ENCODE measurements around the gene VPS26B. TPM values are rescaled to one million over a fixed set of nuclear protein-coding genes. Genes with fewer than 3 reads are reported as not detected.
"Not testable (repeated sequence)": the region's sequence is repeated elsewhere in the genome, so short reads cannot be mapped to it uniquely, and the experiment has no call there.

VPS26B gene
- total RNA-seq, 1 experiment from 2014 or later: 29.3 TPM

- TF ChIP-seq, protein P1, sequence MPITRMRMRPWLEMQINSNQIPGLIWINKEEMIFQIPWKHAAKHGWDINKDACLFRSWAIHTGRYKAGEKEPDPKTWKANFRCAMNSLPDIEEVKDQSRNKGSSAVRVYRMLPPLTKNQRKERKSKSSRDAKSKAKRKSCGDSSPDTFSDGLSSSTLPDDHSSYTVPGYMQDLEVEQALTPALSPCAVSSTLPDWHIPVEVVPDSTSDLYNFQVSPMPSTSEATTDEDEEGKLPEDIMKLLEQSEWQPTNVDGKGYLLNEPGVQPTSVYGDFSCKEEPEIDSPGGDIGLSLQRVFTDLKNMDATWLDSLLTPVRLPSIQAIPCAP (CRISPR knock-in tag; IDR thresholded peaks at IDR 0.05): no peak
- TF ChIP-seq ZNF416 (CRISPR knock-in tag; IDR thresholded peaks at IDR 0.05): no peak
- no peak for TF ChIP-seq ZMAT4 (CRISPR knock-in tag; IDR thresholded peaks at IDR 0.05)
- TF ChIP-seq, protein P2, sequence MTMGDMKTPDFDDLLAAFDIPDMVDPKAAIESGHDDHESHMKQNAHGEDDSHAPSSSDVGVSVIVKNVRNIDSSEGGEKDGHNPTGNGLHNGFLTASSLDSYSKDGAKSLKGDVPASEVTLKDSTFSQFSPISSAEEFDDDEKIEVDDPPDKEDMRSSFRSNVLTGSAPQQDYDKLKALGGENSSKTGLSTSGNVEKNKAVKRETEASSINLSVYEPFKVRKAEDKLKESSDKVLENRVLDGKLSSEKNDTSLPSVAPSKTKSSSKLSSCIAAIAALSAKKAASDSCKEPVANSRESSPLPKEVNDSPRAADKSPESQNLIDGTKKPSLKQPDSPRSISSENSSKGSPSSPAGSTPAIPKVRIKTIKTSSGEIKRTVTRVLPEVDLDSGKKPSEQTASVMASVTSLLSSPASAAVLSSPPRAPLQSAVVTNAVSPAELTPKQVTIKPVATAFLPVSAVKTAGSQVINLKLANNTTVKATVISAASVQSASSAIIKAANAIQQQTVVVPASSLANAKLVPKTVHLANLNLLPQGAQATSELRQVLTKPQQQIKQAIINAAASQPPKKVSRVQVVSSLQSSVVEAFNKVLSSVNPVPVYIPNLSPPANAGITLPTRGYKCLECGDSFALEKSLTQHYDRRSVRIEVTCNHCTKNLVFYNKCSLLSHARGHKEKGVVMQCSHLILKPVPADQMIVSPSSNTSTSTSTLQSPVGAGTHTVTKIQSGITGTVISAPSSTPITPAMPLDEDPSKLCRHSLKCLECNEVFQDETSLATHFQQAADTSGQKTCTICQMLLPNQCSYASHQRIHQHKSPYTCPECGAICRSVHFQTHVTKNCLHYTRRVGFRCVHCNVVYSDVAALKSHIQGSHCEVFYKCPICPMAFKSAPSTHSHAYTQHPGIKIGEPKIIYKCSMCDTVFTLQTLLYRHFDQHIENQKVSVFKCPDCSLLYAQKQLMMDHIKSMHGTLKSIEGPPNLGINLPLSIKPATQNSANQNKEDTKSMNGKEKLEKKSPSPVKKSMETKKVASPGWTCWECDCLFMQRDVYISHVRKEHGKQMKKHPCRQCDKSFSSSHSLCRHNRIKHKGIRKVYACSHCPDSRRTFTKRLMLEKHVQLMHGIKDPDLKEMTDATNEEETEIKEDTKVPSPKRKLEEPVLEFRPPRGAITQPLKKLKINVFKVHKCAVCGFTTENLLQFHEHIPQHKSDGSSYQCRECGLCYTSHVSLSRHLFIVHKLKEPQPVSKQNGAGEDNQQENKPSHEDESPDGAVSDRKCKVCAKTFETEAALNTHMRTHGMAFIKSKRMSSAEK (CRISPR knock-in tag; IDR thresholded peaks at IDR 0.05; ENCODE audit: borderline replicate concordance): no peak
- no peak for TF ChIP-seq TEAD1 (CRISPR knock-in tag; IDR thresholded peaks at IDR 0.05)
- no peak for TF ChIP-seq IRF2 (CRISPR knock-in tag; IDR thresholded peaks at IDR 0.05; ENCODE audit: borderline replicate concordance, low read depth)
- TF ChIP-seq STAT6 (CRISPR knock-in tag; conservative IDR thresholded peaks at IDR 0.05; ENCODE audit: low read depth): no peak
- no peak for TF ChIP-seq CREM (CRISPR knock-in tag; IDR thresholded peaks at IDR 0.05)
- TF ChIP-seq OVOL2 (CRISPR knock-in tag; IDR thresholded peaks at IDR 0.05; ENCODE audit: borderline replicate concordance): no peak
- no peak for TF ChIP-seq SOX15 (CRISPR knock-in tag; IDR thresholded peaks at IDR 0.05)
- no peak for TF ChIP-seq USF2 (CRISPR knock-in tag; IDR thresholded peaks at IDR 0.05)
- TF ChIP-seq FOXP1 (CRISPR knock-in tag; IDR thresholded peaks at IDR 0.05; ENCODE audit: borderline replicate concordance): no peak
- no peak for TF ChIP-seq CBFB (CRISPR knock-in tag; IDR thresholded peaks at IDR 0.05; ENCODE audit: low read depth)
- no peak for TF ChIP-seq ZBTB43 (CRISPR knock-in tag; IDR thresholded peaks at IDR 0.05)
Observed at GRCh38 chr11:134278356-134278755, 53.9 kb downstream of the VPS26B start (continued).

- DNase-seq (ENCODE audit: low spot score); H3K27me3 Mint-ChIP-seq (ENCODE audit: low read depth); H3K27ac Mint-ChIP-seq; H3K9me3 Mint-ChIP-seq; H3K4me3 Mint-ChIP-seq; CTCF ChIA-PET; ATAC-seq: not testable (repeated sequence)
- POLR2A ChIA-PET: interaction anchor here (1.0 kb wide), 1 partner anchor 8 kb away, joined by 3 read pairs; no protein-coding TSS in a partner anchor
- peaks cover 28% of the 10 kb centered on the region for H3K4me1 Mint-ChIP-seq
- H3K36me3 Mint-ChIP-seq: peaks cover 56% of the 10 kb centered on the region
Observed at GRCh38 chr11:134281635-134282034, 57.2 kb downstream of the VPS26B start.
